Measurements from ENCODE around the gene ITGA8. TPM values are rescaled to one million over a fixed set of nuclear protein-coding genes. Genes with fewer than 3 reads are reported as not detected.

ITGA8 gene
- total RNA-seq, 1 donor, result 2.5 TPM

- Histone ChIP-seq H3K4me2 (ENCODE audit: insufficient read depth, low read length) (no peak overlapping the region), H3K79me2 (ENCODE audit: insufficient read depth, low read length) (no peaks in the 10 kb centered on the region), H3K4me3 (ENCODE audit: insufficient read depth, low read length) (no peak overlapping the region), H3K4me1 (ENCODE audit: insufficient read depth, low read length) (no peaks in the 10 kb centered on the region), H4K20me1 (ENCODE audit: insufficient read depth, low read length) (no peaks in the 10 kb centered on the region), H3K27ac (ENCODE audit: low read depth, low read length) (no peak overlapping the region), H3K36me3 (ENCODE audit: insufficient read depth, low read length) (no peaks in the 10 kb centered on the region), H2AFZ (ENCODE audit: low read length) (no peak overlapping the region), H3K9me3 (ENCODE audit: low read depth, low read length) (no peaks in the 10 kb centered on the region), H3K27me3 (ENCODE audit: insufficient read depth, low read length) (peaks cover 11% of the 10 kb centered on the region)
- TF ChIP-seq CTCF (IDR thresholded peaks at IDR 0.05; ENCODE audit: extremely low read depth, low read depth, low read length), result no peak
- no peak for DNase-seq (ENCODE audit: insufficient read length, low spot score, missing footprints)
These were observed 190.9 kb downstream of the ITGA8 start for GRCh38 chr10:15528859-15529239.

GRCh38 chr10:15526754-15527153, 193.0 kb downstream of the ITGA8 start:
- DNase-seq (ENCODE audit: insufficient read length, low spot score, missing footprints), result no peak

GRCh38 chr10:15521328-15521903, 198.3 kb downstream of the ITGA8 start:
- Histone ChIP-seq H4K20me1 (ENCODE audit: insufficient read depth, low read length) (no peaks in the 10 kb centered on the region), H2AFZ (ENCODE audit: low read length) (no peak overlapping the region), H3K4me1 (ENCODE audit: insufficient read depth, low read length) (no peaks in the 10 kb centered on the region), H3K9me3 (ENCODE audit: low read depth, low read length) (no peaks in the 10 kb centered on the region), H3K4me2 (ENCODE audit: insufficient read depth, low read length) (no peak overlapping the region), H3K27me3 (ENCODE audit: insufficient read depth, low read length) (peaks cover 3% of the 10 kb centered on the region), H3K27ac (ENCODE audit: low read depth, low read length) (no peak overlapping the region), H3K36me3 (ENCODE audit: insufficient read depth, low read length) (no peaks in the 10 kb centered on the region), H3K79me2 (ENCODE audit: insufficient read depth, low read length) (no peaks in the 10 kb centered on the region), H3K4me3 (ENCODE audit: insufficient read depth, low read length) (no peak overlapping the region)
- DNase-seq (ENCODE audit: insufficient read length, low spot score, missing footprints), result no peak
- no peak for TF ChIP-seq CTCF (IDR thresholded peaks at IDR 0.05; ENCODE audit: extremely low read depth, low read depth, low read length)

More at GRCh38 chr10:15526754-15527153, 193.0 kb downstream of the ITGA8 start:
- Histone ChIP-seq H3K4me3 (ENCODE audit: insufficient read depth, low read length) (no peak overlapping the region), H3K9me3 (ENCODE audit: low read depth, low read length) (no peaks in the 10 kb centered on the region), H3K4me1 (ENCODE audit: insufficient read depth, low read length) (no peaks in the 10 kb centered on the region), H3K4me2 (ENCODE audit: insufficient read depth, low read length) (no peak overlapping the region), H4K20me1 (ENCODE audit: insufficient read depth, low read length) (no peaks in the 10 kb centered on the region), H3K79me2 (ENCODE audit: insufficient read depth, low read length) (no peaks in the 10 kb centered on the region), H3K27me3 (ENCODE audit: insufficient read depth, low read length) (peaks cover 3% of the 10 kb centered on the region), H2AFZ (ENCODE audit: low read length) (no peak overlapping the region), H3K27ac (ENCODE audit: low read depth, low read length) (no peak overlapping the region), H3K36me3 (ENCODE audit: insufficient read depth, low read length) (no peaks in the 10 kb centered on the region)
- TF ChIP-seq CTCF (IDR thresholded peaks at IDR 0.05; ENCODE audit: extremely low read depth, low read depth, low read length), result no peak

- Histone ChIP-seq H3K79me2 (ENCODE audit: insufficient read depth, low read length) (no peaks in the 10 kb centered on the region), H2AFZ (ENCODE audit: low read length) (no peak overlapping the region), H4K20me1 (ENCODE audit: insufficient read depth, low read length) (no peaks in the 10 kb centered on the region), H3K27ac (ENCODE audit: low read depth, low read length) (no peak overlapping the region), H3K27me3 (ENCODE audit: insufficient read depth, low read length) (peaks cover 5% of the 10 kb centered on the region), H3K36me3 (ENCODE audit: insufficient read depth, low read length) (no peaks in the 10 kb centered on the region), H3K9me3 (ENCODE audit: low read depth, low read length) (no peaks in the 10 kb centered on the region), H3K4me3 (ENCODE audit: insufficient read depth, low read length) (no peak overlapping the region), H3K4me1 (ENCODE audit: insufficient read depth, low read length) (no peaks in the 10 kb centered on the region), H3K4me2 (ENCODE audit: insufficient read depth, low read length) (no peak overlapping the region)
- no peak for TF ChIP-seq CTCF (IDR thresholded peaks at IDR 0.05; ENCODE audit: extremely low read depth, low read depth, low read length)
- DNase-seq (ENCODE audit: insufficient read length, low spot score, missing footprints), result peak; percentile 79
These were observed 201.5 kb downstream of the ITGA8 start for GRCh38 chr10:15518250-15518649.
